Astrocyte (in vitro differentiated cells and primary cell): ENCODE measurements around the gene PAM16. TPM values are rescaled to one million over a fixed set of nuclear protein-coding genes. Genes with fewer than 3 reads are reported as not detected.
A peak's percentile ranks its signal among the peaks of the same experiment; 100 is the strongest.

Source experiments
- DNase-seq: peaks from one replicate; pipeline ENCODE4 v3.0.0-alpha.2; 2010; ENCODE audit warnings: low read depth
- FAIRE-seq: peaks from 2 replicates; lab custom pipeline; 2011; peaks lifted over from hg19 to GRCh38; lab: Jason Lieb, UNC
- H2AFZ ChIP-seq: 2 replicates; pipeline ENCODE4 v1.6.0; 2012; ENCODE audit warnings: low read depth, low read length, inconsistent platforms
- H3K27ac ChIP-seq: 2 replicates; pipeline ENCODE4 v1.5.1; 2011; ENCODE audit warnings: low read depth, low read length, inconsistent platforms
- H3K27me3 ChIP-seq: 2 replicates; pipeline ENCODE4 v1.6.0; 2011; ENCODE audit warnings: low read length, inconsistent platforms; ENCODE audit not compliant: insufficient read depth
- H3K36me3 ChIP-seq: 2 replicates; pipeline ENCODE4 v1.5.1; 2011; ENCODE audit warnings: low read length, inconsistent platforms; ENCODE audit not compliant: insufficient read depth
- H3K4me1 ChIP-seq: 2 replicates; pipeline ENCODE4 v1.5.1; 2011; ENCODE audit warnings: low read length, inconsistent platforms; ENCODE audit not compliant: insufficient read depth
- H3K4me2 ChIP-seq: 2 replicates; pipeline ENCODE4 v1.6.0; 2012; ENCODE audit warnings: low read length, inconsistent platforms
- H3K4me3 ChIP-seq: 2 replicates; pipeline ENCODE4 v1.5.1; 2011; ENCODE audit warnings: low read depth, mild to moderate bottlenecking, low read length, inconsistent platforms; ENCODE audit not compliant: insufficient read depth
- H3K79me2 ChIP-seq: 2 replicates; pipeline ENCODE4 v1.6.0; 2012; ENCODE audit warnings: mild to moderate bottlenecking, low read length, inconsistent platforms; ENCODE audit not compliant: insufficient read depth
- H3K9ac ChIP-seq: 2 replicates; pipeline ENCODE4 v1.6.0; 2012; ENCODE audit warnings: mild to moderate bottlenecking, low read length, inconsistent platforms
- H3K9me3 ChIP-seq: 2 replicates; pipeline ENCODE4 v1.5.1; 2012; ENCODE audit warnings: low read depth, mild to moderate bottlenecking, low read length, inconsistent platforms; ENCODE audit not compliant: insufficient read depth
- H4K20me1 ChIP-seq: 2 replicates; pipeline ENCODE4 v1.6.0; 2012; ENCODE audit warnings: low read length, inconsistent platforms; ENCODE audit not compliant: insufficient read depth
- H3K27ac Mint-ChIP-seq: one replicate; pipeline ENCODE4 v1.8.0; 2021; ENCODE audit warnings: mild to moderate bottlenecking, mixed read lengths; ENCODE audit not compliant: unreplicated experiment
- H3K27me3 Mint-ChIP-seq: one replicate; pipeline ENCODE4 v1.8.0; 2021; ENCODE audit warnings: low read depth, mixed read lengths; ENCODE audit not compliant: unreplicated experiment
- H3K36me3 Mint-ChIP-seq: one replicate; pipeline ENCODE4 v1.8.0; 2021; ENCODE audit warnings: low read depth, mixed read lengths; ENCODE audit not compliant: unreplicated experiment
- H3K4me1 Mint-ChIP-seq: one replicate; pipeline ENCODE4 v1.8.0; 2021; ENCODE audit warnings: low read depth, mixed read lengths; ENCODE audit not compliant: unreplicated experiment
- H3K4me3 Mint-ChIP-seq: one replicate; pipeline ENCODE4 v1.8.0; 2021; ENCODE audit warnings: mild to moderate bottlenecking, moderate library complexity, mixed read lengths; ENCODE audit not compliant: unreplicated experiment
- H3K9me3 Mint-ChIP-seq: one replicate; pipeline ENCODE4 v1.8.0; 2021; ENCODE audit warnings: mild to moderate bottlenecking, mixed read lengths; ENCODE audit not compliant: unreplicated experiment
- EZH2 ChIP-seq: IDR thresholded peaks from 2 replicates; pipeline ENCODE4 v1.6.1; 2012; ENCODE audit warnings: mild to moderate bottlenecking, low read length, inconsistent platforms; ENCODE audit not compliant: insufficient read depth
- total RNA-seq: library from RNA; stranded (reverse); gene quantifications from 2 replicates; pipeline ENCODE4 v1.2.1, GENCODE V29; 2021
- TF ChIP-seq, protein P1 (sequence below): IDR thresholded peaks from 2 replicates; pipeline ENCODE4 v1.5.1; 2011; ENCODE audit warnings: low read depth, mild to moderate bottlenecking, inconsistent platforms, low read length, moderate library complexity; ENCODE audit not compliant: insufficient read depth

PAM16 gene
- total RNA-seq, 1 donor from 2014 or later: 51.9 TPM

DNA sequence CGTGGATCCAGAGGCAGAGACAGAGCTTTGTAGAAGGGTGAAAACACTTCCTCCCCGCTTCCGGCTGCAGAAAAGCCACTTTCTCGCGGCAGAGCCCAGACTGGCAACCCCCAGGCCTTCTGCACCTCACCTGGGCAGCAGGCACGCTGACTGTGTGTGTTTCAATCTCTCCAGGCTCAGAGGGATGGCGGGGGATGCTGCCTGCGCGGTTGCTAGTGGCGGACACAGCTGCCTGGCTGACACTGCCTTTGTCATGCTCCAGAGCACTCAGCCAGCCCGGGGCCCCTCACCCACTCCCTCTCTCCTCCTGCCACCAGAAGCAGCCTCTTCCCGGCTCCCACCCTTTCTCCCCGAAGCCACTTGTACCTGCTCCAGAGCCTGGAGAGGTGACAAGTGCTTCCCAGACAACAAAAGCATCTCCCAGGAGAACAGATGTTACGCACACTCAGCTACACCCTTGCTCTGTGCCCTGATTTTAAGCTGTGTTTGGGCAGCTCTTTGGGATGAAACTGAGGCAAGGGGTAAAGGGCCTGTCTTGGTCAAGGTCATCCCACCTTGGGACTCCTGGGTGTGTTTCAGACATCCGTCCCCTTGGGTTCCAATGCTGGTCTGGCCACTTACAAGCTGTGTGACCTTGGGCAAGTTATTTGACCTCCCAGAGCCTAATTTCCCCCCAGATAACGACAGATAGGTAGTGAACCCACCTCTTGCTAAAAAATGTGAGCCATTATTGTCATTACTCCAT is 44.5 kb downstream of the PAM16 start:
- peak overlapping the region; percentile 59 for H3K4me3 ChIP-seq
- no peak for DNase-seq
- no peak for FAIRE-seq
- H3K27ac ChIP-seq: peak overlapping the region; percentile 70
- Mint-ChIP-seq H3K27me3 (no peaks in the 10 kb centered on the region), H3K27ac (peak overlapping the region; percentile 96), H3K4me3 (peak overlapping the region; percentile 91), H3K9me3 (no peaks in the 10 kb centered on the region), H3K4me1 (peaks cover 18% of the 10 kb centered on the region), H3K36me3 (no peaks in the 10 kb centered on the region)
- H3K79me2 ChIP-seq: no peaks in the 10 kb centered on the region
- peaks cover 18% of the 10 kb centered on the region for H3K4me1 ChIP-seq
- peak overlapping the region; percentile 83 for H2AFZ ChIP-seq
- H3K27me3 ChIP-seq: no peaks in the 10 kb centered on the region
- H3K4me2 ChIP-seq: peak overlapping the region; percentile 81
- peak overlapping the region; percentile 71 for H3K9ac ChIP-seq
- no peaks in the 10 kb centered on the region for H4K20me1 ChIP-seq
- no peaks in the 10 kb centered on the region for H3K36me3 ChIP-seq
- H3K9me3 ChIP-seq: no peaks in the 10 kb centered on the region
- TF ChIP-seq, protein P1, sequence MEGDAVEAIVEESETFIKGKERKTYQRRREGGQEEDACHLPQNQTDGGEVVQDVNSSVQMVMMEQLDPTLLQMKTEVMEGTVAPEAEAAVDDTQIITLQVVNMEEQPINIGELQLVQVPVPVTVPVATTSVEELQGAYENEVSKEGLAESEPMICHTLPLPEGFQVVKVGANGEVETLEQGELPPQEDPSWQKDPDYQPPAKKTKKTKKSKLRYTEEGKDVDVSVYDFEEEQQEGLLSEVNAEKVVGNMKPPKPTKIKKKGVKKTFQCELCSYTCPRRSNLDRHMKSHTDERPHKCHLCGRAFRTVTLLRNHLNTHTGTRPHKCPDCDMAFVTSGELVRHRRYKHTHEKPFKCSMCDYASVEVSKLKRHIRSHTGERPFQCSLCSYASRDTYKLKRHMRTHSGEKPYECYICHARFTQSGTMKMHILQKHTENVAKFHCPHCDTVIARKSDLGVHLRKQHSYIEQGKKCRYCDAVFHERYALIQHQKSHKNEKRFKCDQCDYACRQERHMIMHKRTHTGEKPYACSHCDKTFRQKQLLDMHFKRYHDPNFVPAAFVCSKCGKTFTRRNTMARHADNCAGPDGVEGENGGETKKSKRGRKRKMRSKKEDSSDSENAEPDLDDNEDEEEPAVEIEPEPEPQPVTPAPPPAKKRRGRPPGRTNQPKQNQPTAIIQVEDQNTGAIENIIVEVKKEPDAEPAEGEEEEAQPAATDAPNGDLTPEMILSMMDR: no peak
- TF ChIP-seq EZH2: no peak

DNA sequence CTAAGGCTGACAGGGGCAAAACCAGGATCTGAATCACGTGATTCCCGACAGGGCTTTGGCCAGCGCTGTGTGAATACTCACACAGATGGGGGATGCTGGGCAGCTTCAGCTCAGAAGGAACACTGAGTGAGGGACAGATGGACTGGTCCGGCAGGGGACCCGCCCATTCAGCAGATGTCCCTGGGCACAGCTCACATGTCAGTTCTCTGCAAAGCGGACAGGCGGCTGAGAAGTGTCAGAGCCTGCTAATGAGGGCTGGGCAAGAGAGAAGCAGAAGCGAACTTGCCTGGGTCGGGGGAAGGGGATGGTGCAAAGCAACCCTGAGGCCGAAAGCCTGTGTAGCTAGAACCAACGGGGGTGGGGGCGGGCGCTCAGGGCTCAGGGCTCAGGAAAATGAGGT is 47.1 kb downstream of the PAM16 start:
- H3K79me2 ChIP-seq: no peaks in the 10 kb centered on the region
- no peak overlapping the region for H2AFZ ChIP-seq
- Mint-ChIP-seq H3K27ac (peak overlapping the region; percentile 23), H3K9me3 (no peaks in the 10 kb centered on the region), H3K27me3 (no peaks in the 10 kb centered on the region), H3K36me3 (peaks cover 3% of the 10 kb centered on the region), H3K4me3 (peak overlapping the region; percentile 36), H3K4me1 (peaks cover 26% of the 10 kb centered on the region)
- FAIRE-seq: no peak
- H3K27me3 ChIP-seq: no peaks in the 10 kb centered on the region
- H3K4me2 ChIP-seq: peak overlapping the region; percentile 11
- no peak for DNase-seq
- H3K9ac ChIP-seq: no peak overlapping the region
- no peaks in the 10 kb centered on the region for H3K36me3 ChIP-seq
- peaks cover 25% of the 10 kb centered on the region for H3K4me1 ChIP-seq
- no peak for TF ChIP-seq EZH2
- TF ChIP-seq, protein P1: no peak
- H3K27ac ChIP-seq: no peak overlapping the region
- H3K9me3 ChIP-seq: no peaks in the 10 kb centered on the region
- H3K4me3 ChIP-seq: no peak overlapping the region
- H4K20me1 ChIP-seq: no peaks in the 10 kb centered on the region

- peaks cover 32% of the 10 kb centered on the region for H3K4me1 ChIP-seq
- DNase-seq (no peak), FAIRE-seq (no peak)
- no peak overlapping the region for H3K27ac Mint-ChIP-seq
- H3K36me3 ChIP-seq: no peaks in the 10 kb centered on the region
- no peak for TF ChIP-seq EZH2
- TF ChIP-seq, protein P1: no peak
- H3K79me2 ChIP-seq: no peaks in the 10 kb centered on the region
- no peak overlapping the region for H3K27ac ChIP-seq
- no peak overlapping the region for H3K9ac ChIP-seq
- H3K9me3 Mint-ChIP-seq: no peaks in the 10 kb centered on the region
- H3K4me1 Mint-ChIP-seq: peaks cover 31% of the 10 kb centered on the region
- no peak overlapping the region for H3K4me2 ChIP-seq
- H3K27me3 ChIP-seq: no peaks in the 10 kb centered on the region
- H3K9me3 ChIP-seq: no peaks in the 10 kb centered on the region
- peaks cover 7% of the 10 kb centered on the region for H3K36me3 Mint-ChIP-seq
- no peak overlapping the region for H3K4me3 Mint-ChIP-seq
- H3K4me3 ChIP-seq: no peak overlapping the region
- H4K20me1 ChIP-seq: no peaks in the 10 kb centered on the region
- H3K27me3 Mint-ChIP-seq: no peaks in the 10 kb centered on the region
- H2AFZ ChIP-seq: no peak overlapping the region
These were observed 49.2 kb downstream of the PAM16 start for GRCh38 chr16:4301968-4302367.
